NCI-H1092 (cell line): ENCODE measurements around the gene TMEM131L.

Experiments used
- DNase-seq: peaks from one replicate; lab custom pipeline; 2025; lab: John Stamatoyannopoulos, UW

The TMEM131L gene

DNA sequence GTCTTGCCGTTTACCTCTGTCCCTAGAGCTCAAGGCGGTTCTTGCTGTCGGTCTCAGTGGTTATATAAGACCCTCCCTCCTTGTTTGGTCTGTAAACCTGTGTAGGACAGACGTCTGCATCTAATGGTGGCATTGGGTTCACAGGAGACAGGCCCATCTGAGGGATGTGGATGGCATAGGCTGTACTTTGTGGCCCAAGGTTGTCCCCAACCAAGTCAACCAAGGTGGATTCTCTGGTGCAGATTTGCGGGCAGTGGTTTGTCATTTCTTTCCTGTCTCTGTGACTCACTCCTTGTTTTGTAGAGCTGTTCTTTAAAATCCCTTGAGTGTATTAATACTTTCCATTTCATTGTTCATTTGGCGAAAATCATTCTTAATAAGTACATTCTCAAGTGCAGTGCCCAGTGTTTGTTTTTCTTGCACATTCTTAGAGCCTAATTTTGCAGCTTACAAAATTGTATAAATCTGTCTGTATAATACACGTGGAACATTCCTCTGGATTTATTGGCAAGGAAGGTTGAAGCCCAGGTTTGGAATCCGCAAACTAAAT lies 149.9 kb downstream of the TMEM131L start:
- DNase-seq, result no peak

DNA sequence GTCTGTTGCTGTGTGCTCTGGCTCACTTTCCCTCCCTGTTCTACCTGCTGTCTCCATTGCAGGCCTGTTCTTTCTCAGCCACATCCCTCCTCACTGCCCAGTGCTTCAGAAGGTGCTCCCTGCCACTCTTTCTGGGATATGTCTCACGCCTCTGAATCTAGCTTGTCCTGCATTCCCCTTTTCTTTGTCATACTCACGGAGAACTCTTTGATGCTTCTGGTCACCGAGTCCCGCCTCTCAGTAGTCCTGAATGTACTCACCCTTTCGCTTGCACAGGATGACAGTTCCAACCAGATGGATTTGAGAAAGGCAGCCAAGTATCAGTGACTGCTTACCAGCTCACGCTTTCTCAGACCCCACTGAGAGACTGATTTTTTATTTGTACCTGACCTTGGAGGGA lies 152.7 kb downstream of the TMEM131L start:
- DNase-seq, result no peak

DNA sequence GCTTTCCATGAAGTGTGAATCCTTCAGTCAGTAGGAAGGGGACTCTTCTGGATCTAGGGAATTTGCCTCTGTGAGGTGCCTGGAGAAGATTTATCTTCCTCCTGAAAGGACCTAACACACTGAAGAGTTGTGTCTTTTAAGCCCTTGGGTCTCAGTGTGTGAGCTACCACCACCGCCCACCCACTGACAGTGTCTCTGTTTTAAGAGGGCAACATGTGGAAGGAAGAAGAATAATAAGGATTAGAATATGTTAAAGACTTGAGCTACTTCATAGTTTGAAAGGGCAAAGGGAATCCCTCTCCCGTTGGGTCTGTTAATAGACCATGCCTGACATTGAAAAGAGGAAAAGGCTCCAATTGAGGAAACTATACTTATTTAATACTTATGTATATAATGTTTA lies 153.7 kb downstream of the TMEM131L start:
- DNase-seq, result no peak

DNA sequence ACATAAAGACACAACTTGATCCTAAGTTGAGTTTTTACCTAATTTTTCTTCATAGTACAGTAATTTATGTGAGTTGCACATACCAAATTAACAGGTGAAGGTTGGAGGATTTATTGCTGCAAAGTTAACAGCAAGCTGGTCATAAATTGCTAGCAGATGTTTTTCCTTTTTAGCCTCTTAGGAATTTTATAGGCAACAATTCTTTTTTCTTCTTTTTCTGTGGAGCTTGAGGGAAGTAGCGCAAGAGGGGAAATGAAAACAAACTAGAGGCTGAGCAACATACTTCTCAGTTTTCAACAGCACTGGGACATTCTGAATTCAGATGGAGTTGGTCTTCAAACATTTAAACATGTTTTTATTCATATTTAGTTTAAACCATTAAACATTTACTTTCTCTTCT lies 154.2 kb downstream of the TMEM131L start:
- no peak for DNase-seq

DNA sequence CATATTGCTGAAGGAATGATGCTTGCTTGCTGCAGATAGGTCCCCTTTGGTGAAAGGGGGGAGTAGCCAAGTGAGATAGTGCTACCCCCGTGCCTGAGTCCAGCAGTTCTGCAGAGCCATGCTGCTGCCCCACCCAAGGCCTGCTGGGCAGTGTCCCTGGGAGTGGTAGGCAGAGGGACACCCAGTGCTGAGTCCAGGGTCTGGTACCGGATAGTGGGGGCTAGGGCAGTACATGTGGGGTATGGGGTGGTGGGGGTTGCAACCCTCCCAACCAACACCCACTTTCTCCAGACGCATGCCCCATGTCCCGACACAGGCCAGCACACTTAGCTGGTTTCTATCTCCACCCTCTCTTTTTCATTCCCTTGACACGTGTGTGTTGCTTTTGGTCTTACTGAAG lies 155.9 kb downstream of the TMEM131L start:
- DNase-seq, result no peak

DNA sequence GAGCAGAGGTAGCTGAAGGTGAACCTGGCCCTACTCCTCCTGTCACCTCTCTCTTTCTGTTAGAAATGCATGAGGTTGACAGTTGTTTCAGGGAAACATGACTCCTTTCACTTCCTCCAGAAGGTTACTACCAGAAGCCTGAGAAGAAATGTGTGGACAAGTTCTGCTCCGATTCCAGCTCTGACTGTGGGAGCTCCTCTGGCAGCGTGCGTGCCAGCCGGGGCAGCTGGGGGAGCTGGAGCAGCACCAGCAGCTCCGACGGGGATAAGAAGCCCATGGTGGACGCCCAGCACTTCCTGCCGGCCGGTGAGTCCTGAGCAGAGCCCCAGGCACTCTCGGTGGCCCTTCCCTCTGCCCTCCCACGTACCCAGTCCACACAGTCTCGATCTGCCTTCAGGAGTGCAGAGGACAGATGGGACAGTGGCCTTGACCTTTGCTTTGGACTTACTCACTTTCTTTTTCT lies 156.6 kb downstream of the TMEM131L start:
- DNase-seq, result no peak

DNA sequence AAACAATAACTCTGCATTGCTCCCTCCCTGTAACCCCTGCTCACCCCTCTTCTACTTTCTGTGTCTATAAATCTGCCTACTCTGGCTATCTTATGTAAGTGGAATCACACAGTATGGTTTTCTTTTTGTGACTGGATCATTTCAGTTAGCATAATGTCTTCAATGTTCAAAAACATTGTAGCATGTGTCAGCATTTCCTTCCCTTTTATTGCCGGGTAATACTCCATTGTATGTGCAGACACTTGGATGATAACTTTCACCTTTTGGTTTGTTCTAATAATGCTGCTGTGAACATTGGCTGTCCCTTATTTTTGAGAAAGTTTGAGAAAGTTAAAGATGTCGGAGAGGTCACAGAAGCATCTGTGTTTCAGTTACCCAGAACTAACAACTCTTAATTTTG lies 157.3 kb downstream of the TMEM131L start:
- DNase-seq, result no peak

DNA sequence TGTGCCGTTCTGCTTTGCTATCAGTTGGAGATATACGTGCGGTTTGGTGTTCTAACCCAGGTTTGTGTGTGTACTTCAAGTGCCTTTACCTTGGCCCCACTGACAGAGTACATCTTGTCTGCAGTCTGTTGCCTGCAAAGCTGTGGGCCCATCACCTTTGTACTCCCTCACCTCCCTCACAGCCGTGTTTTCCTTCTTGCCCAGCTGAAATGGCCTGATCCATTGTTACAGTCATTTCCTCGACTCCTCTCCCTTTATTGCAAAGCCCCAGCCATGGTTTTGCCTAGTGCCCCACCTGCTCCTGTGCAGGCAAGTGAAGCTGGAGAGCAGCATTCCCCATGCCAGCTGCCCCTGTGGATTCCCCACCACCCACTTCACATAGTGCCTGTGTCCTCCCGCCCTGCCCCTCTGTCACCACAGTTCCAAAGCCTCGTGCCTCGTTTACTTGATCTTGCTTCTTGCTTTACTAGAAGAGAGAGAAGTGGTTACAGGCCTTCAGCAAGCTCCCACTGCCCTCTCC lies 162.7 kb downstream of the TMEM131L start:
- DNase-seq, result no peak

DNA sequence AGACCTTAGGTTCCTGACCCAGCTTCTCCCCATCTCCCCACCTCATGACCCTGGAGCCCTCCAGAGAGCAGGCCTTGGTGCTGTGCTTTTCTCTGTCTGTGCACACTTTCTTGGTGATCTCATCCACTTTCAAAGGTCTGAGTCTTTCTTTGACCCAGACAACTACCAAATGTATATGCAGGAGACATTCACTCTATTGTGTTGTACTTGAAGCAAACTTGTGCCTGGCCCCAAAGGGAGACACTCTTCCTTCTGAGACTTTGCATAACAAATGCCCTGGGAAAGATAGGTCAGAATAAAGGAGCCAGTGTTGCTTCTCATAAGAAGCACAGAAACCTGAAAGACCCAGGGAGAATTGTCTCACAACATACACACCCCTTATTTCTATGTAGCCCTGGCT lies 163.6 kb downstream of the TMEM131L start:
- DNase-seq, result no peak

DNA sequence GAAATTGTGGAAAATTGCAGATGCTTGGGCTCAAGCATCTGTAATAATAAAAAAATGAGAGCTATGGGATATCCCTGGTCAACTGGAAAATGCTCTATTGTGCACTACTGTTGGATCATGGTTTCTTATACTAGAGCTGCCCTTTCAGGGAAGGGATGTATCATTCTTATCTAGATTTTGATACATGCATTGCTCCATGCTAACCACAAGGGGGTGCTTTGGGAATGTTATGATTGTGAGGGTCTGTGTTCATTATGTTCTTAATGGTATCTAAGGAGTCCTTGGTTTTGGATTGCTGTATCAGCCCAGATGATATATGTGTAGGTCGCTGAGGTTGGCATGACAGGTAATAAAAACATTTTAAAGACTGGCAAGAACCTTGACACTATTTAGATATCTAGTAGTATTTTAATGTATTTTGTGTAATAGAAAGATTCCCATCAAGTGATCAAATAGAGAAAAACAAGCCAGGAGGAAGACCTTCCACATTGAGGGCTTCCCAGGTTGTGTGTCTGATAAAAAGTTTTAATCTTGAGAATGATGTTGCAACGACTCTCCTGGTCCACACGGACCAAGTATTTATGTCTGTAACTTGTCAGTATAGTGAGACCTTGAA lies 168.7 kb downstream of the TMEM131L start:
- DNase-seq, result no peak

DNA sequence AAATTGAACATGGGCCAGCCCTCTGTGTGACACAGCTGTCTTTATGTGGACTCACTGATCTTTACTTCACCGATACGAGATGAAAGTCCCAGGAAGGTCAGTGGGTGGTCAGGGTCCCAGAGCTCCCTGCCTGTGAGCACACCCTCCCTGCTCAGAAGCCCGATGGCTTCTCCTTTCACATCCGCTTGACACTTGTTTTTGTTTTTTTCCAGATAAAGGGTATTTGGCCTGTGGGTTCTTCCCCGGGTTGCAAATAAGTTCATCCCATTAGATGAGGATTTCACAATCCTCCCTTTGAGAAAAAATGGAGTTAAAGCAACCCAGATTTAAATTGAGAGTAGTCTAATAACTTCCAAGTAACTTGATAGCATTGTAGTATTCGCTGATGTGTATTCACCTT lies 169.7 kb downstream of the TMEM131L start:
- no peak for DNase-seq

DNA sequence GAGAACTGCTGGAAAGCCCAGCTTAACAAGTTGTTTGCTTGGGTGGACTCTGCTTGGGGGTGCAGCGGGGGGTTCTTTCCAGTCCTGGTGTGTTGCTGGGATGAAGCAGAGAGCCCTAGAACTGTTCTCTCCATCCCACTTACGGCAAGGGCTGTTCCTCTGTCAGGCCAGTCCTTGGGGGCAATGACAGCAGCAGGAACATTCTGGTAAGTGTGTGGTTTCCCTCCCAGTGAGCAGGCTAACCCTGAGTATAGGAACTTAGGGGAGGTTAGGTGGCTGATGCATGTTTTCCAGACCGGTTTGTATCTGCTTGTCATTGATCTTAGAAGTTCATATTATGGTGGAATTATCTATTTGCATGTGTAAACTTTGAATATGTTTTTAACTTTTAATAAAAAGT lies 171.0 kb downstream of the TMEM131L start:
- DNase-seq, result no peak

DNA sequence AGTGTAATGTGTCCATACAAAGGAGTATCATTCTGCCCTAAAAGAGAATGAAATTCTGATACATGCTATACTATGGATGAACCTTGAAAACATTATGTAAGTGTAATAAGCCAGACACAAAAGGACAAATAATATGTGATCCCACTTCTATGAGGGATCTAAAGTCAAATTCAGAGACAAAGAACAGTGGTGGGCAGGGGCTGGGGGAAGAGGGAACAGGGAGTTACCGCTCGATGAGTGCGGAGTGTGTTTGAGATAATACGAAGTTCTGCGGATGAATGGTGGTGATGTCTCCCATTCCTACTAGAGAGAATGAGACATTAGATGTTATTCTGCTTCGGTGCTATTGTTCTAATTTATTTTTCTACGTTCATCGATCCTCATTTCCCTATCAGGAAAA lies 171.9 kb downstream of the TMEM131L start:
- no peak for DNase-seq

DNA sequence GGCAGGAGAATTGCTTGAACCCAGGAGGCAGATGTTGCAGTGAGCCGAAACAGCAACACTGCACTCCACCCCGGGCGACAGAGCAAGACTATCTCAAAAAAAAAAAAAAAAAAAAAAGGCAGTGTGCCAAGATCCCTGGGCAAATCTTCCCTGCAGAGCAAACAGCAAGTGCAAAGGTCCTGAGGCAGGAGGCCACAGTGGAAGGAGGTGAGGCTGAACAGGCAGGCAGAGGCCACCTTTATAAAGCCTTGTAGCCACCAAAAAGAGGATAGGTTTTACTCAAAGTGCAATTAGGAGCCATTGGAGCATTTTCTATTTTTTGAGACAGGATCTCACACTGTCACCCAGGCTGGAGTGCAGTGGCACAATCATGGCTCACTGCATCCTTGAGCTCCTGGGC lies 172.8 kb downstream of the TMEM131L start:
- no peak for DNase-seq

DNA sequence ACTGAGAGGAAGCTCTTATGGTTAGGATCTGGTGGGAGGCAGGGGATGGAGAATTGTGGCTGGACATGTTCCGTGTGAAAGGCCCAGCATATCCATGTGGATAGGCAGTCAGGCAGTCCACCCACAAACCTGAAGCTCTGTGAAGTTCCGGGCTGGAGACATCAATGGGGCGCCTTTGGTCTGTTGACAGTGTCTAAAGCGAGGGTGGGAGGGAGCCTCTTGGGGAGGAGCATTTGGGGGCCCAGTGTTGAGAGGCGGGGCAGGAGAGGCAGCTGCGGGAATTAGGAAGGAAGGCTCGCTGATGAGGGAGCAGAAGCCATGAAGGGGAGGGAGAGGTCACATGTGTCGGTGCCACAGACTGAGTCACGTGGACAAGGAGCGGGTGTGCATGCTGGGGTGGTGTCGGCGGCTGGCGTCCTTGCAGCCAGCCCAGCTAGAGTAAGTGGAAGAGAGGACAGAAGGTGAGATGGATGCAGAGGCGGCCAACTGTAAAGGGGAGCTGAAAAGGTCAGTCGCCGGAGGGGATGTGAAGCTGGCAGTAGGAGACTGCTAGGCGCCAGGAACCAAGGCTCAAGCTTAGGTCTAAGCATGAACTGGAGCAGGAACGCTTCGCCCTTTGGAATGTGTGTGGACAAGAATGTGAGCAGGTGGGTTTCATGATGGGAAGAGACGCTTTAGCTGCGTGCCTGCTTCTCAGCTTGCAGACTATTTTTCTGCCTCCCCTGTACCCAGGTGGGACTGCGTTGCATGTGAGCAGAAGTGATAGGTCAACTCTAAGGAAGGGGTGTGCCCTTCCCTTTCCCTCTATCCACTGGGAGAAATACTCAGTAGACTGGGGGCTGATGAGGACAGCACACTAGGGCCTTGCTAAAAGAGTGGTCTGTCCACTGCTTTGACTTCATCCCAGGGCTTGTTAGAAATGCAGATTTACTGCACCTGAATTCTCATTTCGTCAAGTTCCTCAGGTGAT lies 174.0 kb downstream of the TMEM131L start:
- no peak for DNase-seq

DNA sequence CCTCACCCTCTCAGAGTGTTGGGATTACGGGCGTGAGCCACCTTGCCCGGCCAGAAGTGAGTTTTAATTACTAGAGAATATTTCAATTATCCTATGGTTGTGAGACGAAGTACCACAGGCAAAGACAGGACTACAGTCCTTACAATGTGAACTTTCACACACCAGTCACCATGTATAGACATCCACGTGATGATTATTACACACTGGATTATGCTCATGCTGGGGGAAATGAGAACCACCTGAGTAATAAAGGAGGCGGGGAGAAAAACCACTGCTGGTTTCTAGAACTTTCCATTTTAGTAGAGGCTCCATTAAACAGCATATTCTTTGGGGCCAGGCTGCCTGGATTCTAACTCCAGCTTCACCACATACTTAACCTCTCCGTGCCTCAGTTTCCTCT lies 175.4 kb downstream of the TMEM131L start:
- no peak for DNase-seq

DNA sequence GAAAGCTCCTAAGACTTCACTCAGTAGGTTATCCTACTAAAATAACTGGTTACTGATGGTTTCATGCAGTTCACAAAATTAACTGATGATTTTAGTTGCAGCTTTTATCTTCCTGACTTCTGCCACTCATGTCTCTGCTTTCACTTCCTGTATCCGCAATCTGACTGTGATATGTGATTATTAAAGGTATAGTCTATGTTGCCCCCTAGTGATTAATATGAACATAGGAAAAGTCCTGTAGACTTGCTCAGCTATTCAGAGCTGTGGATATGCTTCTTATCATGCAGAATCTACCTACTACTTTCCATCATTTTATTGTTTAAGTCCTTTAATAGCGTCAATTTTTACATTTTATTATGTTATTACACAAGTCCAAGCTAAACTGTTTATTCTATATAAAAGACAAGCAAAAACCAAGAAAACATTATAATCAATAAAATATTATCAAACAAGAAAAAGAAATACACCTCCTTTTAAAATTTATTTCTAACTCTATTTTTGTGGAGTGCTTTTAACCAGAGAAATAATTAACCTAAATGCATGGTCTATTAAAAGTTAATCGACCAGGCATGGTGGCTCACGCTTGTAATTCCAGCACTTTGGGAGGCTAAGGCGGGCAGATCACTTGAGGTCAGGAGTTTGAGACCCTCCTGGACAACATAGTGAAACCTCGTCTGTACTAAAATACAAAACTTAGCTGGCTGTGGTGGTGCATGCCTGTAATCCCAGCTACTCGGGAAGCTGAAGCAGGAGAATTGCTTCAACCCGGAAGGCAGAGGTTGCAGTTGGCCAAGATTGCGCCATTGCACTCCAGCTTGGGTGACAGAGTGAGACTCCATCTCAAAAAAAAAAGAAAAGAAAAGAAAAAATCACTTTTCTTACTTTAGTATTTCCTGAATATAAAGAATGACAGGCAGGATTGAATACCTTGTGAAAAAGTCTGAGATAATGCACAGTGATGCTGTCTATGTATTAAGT lies 177.5 kb downstream of the TMEM131L start:
- DNase-seq, result peak; percentile 5

DNA sequence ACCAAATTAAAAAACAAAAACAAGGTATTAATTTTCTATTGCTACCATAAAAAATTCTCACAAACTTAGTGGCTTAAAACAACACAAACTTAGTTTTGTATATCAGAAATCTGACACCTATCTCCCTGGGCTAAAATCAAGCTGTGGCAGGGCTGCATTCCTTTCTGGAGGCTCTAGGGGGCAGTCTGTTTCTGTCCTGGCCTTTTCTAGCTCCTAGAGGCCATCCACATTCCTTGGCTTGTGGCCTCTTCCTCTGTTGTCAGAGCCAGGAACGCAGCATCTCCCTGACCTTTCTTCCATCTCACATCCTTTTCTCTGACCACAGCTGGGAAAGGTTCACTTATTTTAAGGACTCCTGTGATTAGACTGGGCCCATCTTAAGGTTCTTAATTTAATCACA lies 179.0 kb downstream of the TMEM131L start:
- no peak for DNase-seq

DNA sequence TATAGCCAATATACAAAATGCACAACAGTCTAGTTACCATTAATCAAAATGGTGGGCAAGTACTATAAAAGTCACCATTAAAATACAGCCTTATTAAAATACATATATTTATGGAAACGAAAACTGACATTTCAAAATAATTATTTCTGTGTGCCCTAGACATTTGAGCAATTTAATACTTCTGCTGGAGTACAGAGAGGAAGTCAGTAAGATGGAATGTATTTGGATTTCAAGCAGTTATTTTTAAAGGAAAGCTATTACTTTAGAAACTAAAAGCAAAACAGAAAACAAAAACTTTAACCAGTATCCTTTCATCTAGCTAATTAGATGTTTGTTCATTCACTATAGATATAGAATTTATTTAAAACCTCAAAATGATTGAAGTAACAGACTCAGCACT lies 180.1 kb downstream of the TMEM131L start:
- DNase-seq, result no peak

DNA sequence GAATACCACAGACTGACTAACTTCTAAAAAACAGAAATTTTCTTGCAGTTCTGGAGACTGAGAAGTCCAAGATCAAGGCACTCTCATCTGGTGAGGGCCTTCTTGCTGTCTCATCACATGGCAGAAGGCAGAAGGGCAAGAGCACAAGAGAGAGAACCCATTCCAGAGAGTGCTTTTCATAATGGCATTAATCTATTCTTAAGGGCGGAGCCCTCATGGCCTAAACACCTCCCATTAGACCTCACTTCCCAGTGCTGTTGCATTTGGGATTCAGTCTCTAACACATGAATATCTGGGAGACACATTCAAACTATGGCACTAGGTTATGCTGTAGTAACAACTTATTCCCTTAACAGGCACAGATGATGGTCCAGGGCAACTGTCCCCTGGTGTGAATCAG lies 180.8 kb downstream of the TMEM131L start:
- DNase-seq, result no peak

DNA sequence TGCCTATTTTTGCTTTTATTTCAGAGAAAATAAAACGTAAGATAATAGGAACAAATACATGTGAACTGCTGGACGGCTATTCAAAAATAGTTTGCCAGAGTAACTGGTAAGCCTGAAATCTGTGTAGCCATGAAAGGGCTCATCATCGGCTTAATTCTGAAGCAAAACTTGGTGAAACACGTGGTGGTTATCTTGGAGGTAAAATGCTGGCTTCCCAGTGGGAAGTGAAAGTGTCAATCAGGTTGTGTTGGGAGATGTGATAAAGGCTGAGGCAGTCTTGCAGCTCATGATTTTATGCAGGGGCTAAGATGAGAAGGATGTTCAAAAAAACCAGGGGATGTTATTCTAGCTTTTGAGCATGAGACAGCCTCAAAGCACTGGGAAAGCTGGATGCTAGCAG lies 181.8 kb downstream of the TMEM131L start:
- no peak for DNase-seq

DNA sequence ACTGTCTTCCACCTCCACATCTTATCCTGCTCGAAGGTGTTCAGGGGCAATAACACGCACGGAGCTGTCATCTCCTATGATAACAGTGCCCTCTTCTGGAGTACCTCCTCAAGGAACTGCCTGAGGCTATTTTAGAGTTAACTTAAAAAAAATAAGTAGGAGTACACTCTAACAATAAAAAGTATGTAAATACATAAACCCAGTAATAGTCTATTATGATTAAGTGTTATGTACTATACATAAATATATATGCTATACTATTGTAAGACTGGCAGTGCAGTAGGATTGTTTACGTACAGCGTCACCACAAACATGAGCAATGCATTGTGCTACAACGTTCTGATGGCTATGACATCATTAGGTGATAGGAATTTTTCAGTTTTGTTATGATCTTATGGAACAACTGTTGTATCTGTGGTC lies 183.4 kb downstream of the TMEM131L start:
- no peak for DNase-seq
